NT2/D1 (cell line): ENCODE data around the gene ADGRL3.

ENCODE experiments used
- SUZ12 ChIP-seq: IDR thresholded peaks from 2 replicates; pipeline ENCODE4 v1.6.1; 2011; ENCODE audit not compliant: insufficient read length, insufficient read depth; ENCODE audit errors: extremely low read depth
- YY1 ChIP-seq: IDR thresholded peaks from 2 replicates; pipeline ENCODE4 v1.6.1; 2011; ENCODE audit not compliant: insufficient read length, insufficient read depth

DNA sequence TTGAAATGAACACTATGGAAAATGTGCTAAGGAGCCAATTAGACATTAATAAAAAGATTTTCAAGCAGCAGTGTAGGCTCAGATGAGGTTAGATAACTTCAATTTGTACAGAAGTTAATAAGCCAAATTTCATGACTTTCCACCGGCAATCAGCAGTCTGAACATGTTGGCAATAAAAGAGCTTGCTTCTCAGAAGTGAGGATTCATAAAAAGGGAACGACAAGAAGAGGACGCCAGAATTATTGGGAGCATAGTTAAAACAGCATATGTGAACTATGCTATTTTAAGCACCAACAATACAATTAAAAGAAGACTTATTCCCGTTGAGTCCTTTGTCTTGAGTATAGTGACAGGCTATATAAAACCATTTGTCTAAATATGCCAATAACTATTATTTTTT, 785.3 kb downstream of the ADGRL3 start:
- TF ChIP-seq YY1: no peak
- TF ChIP-seq SUZ12: no peak
